Cardiac fibroblast (primary cell): ENCODE results near the gene CILP2.

Experiments used
- DNase-seq, 2 donors: peaks; one replicate each; pipeline versions ENCODE4 v3.0.0 to v3.0.0-alpha.2; 2010; ENCODE audit warnings: low read depth in 2 of 2
- H3K4me3 ChIP-seq, 2 donors: replicated peaks in 1 of 2; 1 replicate in 1 of 2; 2 replicates in 1 of 2; pipeline ENCODE4 v1.5.1; 2011; ENCODE audit warnings: low read depth in 2 of 2, low read length in 2 of 2, mild to moderate bottlenecking in 2 of 2, moderate library complexity in 1 of 2
- TF ChIP-seq, protein P1 (sequence below): IDR thresholded peaks from one replicate; pipeline ENCODE4 v1.5.1; 2011; ENCODE audit warnings: low read depth, mild to moderate bottlenecking, low read length, inconsistent platforms

Gene CILP2

DNA sequence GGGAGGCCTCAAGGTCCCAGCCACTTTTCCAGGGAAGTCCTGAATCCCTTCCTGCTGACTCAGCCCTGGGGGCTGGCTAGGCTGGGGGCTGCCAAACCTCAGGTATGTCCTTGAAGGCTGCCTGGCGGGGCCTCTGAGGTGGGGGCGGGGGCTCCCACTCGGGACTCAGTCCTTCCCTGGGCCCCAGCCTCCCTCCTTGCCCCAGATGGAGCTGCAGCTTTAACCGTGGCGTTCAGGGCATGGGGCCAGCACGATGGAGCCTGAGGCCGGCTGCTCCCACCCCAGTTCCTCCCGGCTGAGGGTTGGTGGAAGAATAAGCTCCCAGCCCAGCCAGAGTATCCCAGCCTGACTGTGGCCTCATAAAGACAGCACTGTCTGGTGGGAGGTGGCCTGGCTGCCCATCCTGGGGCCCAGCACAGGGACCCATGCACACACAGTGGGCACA, 12.4 kb downstream of the CILP2 start:
- TF ChIP-seq, protein P1, sequence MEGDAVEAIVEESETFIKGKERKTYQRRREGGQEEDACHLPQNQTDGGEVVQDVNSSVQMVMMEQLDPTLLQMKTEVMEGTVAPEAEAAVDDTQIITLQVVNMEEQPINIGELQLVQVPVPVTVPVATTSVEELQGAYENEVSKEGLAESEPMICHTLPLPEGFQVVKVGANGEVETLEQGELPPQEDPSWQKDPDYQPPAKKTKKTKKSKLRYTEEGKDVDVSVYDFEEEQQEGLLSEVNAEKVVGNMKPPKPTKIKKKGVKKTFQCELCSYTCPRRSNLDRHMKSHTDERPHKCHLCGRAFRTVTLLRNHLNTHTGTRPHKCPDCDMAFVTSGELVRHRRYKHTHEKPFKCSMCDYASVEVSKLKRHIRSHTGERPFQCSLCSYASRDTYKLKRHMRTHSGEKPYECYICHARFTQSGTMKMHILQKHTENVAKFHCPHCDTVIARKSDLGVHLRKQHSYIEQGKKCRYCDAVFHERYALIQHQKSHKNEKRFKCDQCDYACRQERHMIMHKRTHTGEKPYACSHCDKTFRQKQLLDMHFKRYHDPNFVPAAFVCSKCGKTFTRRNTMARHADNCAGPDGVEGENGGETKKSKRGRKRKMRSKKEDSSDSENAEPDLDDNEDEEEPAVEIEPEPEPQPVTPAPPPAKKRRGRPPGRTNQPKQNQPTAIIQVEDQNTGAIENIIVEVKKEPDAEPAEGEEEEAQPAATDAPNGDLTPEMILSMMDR: no peak
- no peak overlapping the region for H3K4me3 ChIP-seq
- DNase-seq: peak in 1 of 2 donors; percentile 39

DNA sequence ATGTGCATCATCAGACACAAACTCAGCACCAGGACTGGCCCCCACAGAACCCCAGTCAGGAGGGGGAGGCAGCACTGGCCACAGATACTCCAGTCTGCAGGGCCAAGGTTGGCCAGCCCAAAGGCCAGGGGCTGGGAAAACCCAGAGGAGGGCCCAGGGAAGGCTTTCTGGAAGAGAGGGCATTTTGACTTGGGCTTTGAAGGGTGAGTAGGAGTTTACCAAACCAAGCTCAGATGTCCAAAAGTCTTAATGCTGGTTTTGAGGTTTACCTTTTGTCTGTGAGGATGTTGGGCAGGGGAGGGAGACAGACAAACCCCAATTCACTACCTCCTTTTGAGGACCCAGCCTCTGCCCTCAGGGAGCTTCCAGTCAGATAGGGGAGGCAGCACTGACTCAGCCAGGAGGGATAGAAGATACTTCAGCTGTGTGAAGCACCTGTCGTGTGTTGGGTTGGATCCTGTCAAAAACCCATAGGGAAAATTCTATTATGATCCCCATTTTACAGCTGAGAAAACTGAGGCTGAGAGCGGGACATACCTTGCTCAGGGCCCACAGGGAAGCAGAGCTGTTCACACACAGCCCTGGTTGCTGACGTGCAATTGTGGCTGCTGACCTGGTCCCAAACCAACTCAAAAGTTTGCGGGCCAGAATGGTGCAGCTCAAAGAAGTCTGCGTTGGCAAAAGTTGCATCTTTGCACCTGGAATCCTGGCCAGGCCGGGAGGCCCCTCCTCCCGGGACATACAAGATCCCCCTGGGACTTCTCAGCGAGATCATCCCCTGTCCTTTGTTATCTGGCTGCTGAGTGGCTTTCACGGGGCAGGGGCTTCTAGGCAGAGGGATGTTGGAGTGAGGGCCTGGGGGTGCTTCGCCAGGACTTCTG, 13.1 kb downstream of the CILP2 start:
- H3K4me3 ChIP-seq: no peak overlapping the region
- no peak for DNase-seq

DNA sequence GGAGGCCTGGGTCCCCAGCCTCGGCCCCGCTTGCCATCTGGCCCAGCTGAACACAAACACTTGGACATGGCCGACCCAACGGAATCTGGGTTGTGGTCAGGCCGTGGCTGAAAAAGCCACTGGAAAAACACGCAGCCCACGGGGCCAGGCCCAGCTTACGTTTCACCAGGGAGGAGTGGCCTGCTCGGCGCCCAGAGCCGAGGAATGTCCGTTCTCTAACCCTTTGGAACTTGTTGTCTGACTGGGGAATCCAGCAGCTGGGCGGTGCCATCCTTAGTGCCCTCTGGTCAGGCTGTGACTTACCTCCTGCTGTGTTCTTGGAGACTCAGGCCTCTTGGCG, 13.8 kb downstream of the CILP2 start:
- no peak for DNase-seq
- no peak overlapping the region for H3K4me3 ChIP-seq
- TF ChIP-seq, protein P1: no peak

More for the DNA sequence above, 13.1 kb downstream of the CILP2 start:
- TF ChIP-seq, protein P1: no peak

DNA sequence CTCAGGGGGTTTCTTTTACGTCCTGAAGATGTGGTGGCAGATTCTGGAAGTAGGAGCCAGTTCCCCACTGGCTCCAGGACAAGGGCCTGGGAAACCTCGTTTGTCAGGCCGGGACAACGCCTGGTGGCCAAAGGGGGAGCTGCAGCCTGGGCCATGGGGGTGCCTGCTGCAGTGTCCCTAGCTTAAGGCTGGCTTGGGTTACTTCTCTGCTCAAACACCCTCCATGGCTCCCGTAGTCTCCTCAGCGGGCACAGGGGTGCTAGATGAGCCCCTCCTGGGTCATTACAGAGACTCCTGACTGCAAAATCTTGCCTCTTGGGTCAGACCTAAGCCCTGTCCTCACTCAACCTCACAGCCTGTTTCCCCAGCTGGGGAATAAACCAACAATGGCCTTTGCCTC, 14.7 kb downstream of the CILP2 start:
- TF ChIP-seq, protein P1: peak; percentile 79
- DNase-seq: peak; percentile 34

DNA sequence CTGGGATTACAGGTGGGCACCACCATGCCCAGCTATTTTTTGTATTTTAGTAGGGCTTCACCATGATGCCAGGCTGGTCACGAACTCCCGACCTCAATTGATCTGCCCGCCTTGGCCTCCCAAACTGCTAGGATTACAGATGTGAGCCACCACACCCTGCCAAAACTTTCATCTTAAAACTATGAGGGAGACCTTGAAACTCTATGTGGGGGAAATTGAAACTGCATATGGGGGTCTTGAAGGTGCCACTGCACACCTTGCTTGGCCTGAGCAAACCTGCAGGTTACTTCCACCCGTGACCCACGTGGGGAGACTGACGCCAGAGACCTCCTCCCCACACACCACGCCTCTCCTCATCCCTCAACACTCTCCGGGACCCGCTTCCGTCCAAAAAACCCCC, 15.6 kb downstream of the CILP2 start:
- TF ChIP-seq, protein P1: no peak
- no peak for DNase-seq
- H3K4me3 ChIP-seq: no peak overlapping the region

More for the DNA sequence above, 14.7 kb downstream of the CILP2 start:
- H3K4me3 ChIP-seq: no peak overlapping the region

DNA sequence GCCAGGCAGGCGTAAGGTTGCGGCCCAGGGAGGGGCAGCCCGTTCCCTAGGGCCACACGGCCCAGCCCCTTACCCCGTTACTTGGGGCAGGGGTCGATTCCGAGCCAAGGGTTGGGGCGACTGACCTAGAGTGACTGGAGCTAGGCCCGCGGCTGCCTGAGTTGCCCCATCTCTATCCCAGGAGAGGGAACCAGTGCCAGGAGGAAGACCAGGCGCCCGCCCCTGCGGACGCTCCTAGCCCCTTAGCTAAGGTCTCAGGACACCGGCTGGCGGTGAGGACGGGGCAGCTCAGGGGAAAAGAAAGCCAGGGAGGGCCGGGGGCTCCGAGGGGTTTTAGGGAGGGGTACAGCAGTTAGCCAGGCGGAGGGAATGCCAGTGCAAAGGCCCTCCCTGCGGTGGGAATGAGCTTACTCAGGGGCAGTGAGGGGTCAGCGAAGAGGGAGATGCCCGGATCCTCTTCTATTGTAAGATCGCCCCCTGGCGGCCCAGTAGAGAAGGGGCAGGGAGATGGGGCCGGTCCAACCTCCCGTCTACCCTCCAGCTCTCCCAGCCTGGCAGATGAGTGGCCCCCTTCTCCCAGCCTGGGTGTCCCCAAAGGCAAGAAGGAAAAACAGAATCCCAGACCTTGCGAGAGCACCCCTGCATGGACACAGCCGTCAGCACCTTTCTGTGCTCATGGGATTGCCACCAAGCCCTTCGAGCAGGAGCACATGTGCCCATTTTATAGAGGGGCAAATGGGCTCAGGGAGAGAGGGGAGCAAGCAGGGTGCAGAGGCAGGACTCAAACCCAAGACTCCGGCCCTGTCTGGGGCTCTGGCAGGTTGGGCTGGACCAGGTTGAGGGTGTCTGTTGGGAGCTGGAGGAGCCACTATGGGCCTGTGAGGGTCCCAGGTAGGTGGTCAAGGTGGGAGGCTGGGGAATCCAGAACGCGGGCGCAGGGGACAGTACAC, 16.3 kb downstream of the CILP2 start:
- peak; percentile 41 to 54 for DNase-seq

More for the DNA sequence above, 16.3 kb downstream of the CILP2 start:
- TF ChIP-seq, protein P1: peak; percentile 86
- no peak overlapping the region for H3K4me3 ChIP-seq
